HG02870 (cell line): ENCODE measurements around the gene CIAO2A.

ENCODE experiments used
- ATAC-seq: cut with Tn5 transposase; IDR thresholded peaks from one replicate; pipeline ENCODE4 v1.9.1; 2021; ENCODE audit warnings: mild to moderate bottlenecking, moderate library complexity; ENCODE audit not compliant: unreplicated experiment

CIAO2A gene

GRCh38 chr15:64045101-64045435 is 48.6 kb downstream of the CIAO2A start:
- no peak for ATAC-seq

GRCh38 chr15:64044300-64045100 is 49.1 kb downstream of the CIAO2A start:
- ATAC-seq, result peak; percentile 57

- ATAC-seq, result no peak
Measured at GRCh38 chr15:64038878-64039610, 54.6 kb downstream of the CIAO2A start.

DNA sequence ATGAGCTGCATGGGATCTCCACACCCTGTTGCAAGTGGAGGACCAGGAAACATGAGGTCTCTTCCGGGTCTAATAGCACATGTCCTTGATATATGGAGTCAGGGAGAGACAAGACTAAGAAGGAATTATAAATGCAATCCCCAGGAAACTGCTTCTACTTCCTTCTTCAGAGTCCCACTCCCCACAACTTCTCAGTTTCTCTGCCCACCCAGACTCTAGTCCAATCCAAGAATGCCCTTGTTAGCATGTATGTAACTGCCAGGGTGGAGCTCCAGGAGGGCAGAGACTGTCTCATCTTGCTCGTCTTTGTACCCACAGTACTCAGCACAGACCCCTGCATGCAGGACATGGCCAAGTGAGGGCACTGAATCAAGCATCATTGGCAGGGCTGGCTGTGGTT is 55.7 kb downstream of the CIAO2A start:
- no peak for ATAC-seq

DNA sequence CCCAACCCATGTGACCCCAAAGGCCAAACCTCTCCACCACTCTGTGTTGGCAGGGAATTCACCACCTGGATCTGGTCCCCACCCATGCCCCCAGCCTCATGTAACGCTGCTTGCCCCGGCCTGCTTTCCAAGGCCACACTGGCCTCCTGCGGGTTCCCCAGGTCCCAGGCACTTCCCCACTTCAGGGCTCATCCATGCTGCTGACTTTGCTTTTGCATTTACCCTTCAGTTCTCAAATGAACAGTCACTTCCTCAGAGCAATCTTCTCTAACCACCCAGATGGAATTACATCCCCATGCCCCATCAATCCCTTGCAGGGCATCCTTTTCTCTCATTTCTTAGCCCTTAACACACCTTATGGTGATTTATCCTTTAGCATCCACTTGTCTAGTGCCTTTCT is 56.5 kb downstream of the CIAO2A start:
- ATAC-seq, result no peak

- ATAC-seq, result no peak
Measured at GRCh38 chr15:64035525-64035924, 58.1 kb downstream of the CIAO2A start.

DNA sequence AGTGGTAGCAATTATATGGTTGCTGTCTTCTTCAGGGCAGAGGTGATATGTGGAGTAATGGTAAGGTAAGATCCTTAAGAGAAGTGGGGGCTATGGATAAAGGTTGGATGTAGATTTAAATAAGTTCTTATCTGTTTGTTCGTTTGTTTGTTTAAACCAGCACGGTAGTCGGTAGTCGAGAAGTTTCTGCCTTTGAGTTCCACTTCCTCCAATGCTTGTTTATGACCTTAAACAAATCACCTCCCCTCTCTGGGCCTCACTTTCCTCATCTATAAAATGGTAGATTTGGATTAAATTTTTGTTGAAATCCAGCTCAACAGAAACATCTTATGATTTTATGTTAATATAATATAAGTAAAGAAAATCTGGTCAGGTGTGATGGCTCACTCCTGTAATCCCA is 59.1 kb downstream of the CIAO2A start:
- ATAC-seq, result no peak

GRCh38 chr15:64032329-64032728 is 61.3 kb downstream of the CIAO2A start:
- no peak for ATAC-seq

DNA sequence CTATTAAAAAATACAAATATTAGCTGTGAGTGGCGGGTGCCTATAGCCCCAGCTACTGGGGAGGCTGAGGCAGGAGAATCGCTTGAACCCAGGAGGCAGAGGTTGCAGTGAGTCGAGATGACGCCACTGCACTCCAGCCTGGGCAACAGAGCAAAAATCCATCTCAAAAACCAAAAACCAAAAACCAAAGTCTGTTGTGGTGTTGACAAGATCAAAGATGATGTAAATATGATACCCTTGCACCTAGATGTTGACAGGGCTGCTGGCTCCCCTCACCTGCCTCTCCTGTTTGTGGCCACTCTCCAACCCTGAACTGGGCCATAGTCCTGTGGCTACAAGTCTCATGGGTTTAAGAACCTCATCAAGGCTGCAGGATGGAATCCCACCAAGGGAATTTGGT is 63.5 kb downstream of the CIAO2A start:
- no peak for ATAC-seq

DNA sequence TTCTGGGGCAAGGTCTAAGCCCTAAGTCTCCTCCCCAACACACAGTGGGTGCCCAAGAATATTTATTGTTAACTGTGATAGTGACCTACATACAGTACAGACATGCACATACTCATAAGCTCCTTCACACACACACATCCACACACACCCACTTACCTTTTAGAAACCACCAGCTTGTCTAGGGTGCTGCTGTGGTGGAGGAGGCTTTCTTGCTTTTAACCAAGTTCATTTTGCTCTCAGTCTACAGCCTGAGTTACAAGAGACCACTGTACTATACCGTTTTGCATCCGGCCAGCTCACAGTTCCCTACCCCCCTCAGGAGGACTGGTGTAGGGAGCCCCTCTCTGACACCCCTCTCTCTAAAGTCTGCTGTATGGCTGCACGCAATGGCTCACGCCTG is 64.0 kb downstream of the CIAO2A start:
- no peak for ATAC-seq

GRCh38 chr15:64029110-64029509 is 64.5 kb downstream of the CIAO2A start:
- no peak for ATAC-seq

DNA sequence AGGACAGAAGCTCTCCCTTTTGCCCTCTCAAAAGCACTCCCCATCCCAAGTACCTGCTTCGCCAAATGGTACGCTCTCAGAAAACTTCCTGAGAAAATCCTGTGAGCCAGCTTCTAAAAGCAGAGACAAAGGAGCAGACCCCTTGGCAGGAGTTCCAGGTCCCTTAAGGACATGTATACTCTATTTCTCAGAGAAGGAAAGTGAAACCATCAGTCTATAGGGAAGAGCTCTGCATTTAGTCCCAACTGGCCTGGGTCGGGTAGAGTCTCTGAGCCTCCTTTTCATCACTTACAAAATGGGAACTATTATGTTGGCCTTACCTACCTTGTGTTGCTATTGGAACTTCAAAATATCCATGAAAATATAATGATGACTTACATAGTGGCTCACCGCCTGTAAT is 67.0 kb downstream of the CIAO2A start:
- no peak for ATAC-seq

GRCh38 chr15:64024172-64025050 is 69.2 kb downstream of the CIAO2A start:
- no peak for ATAC-seq

GRCh38 chr15:64023220-64023619 is 70.4 kb downstream of the CIAO2A start:
- no peak for ATAC-seq

GRCh38 chr15:64022571-64022970 is 71.1 kb downstream of the CIAO2A start:
- no peak for ATAC-seq
